ENCODE data around the gene BCAP31.

GRCh38 chrX:153653556-153653955 lies 70.6 kb downstream of the BCAP31 start:
- TF ChIP-seq CTCF (conservative IDR thresholded peaks at IDR 0.05) (no peak), ZFX (IDR thresholded peaks at IDR 0.05) (no peak)
